Measurements from ENCODE around the gene ELAVL3.
"Not testable (repeated sequence)": the region's sequence is repeated elsewhere in the genome, so short reads cannot be mapped to it uniquely, and the experiment has no call there.

The ELAVL3 gene

GRCh38 chr19:11455233-11455554 is 25.7 kb downstream of the ELAVL3 start:
- not testable (repeated sequence) for H3K4me2 ChIP-seq (ENCODE audit: low read length, poor library complexity, severe bottlenecking); H2AK5ac ChIP-seq (ENCODE audit: low read length, severe bottlenecking); DNase-seq; H2BK5ac ChIP-seq (ENCODE audit: low read depth, low read length, poor library complexity, severe bottlenecking); H3K27ac ChIP-seq (ENCODE audit: low read length, poor library complexity, severe bottlenecking); H4K91ac ChIP-seq (ENCODE audit: low read length); H3K4me3 ChIP-seq (ENCODE audit: insufficient read depth in 1 of 2, low read depth in 1 of 2, low read length in 2 of 2); H3K4ac ChIP-seq (ENCODE audit: low read depth in 1 of 2, low read length in 2 of 2); H3K18ac ChIP-seq (ENCODE audit: low read depth in 1 of 2, low read length in 2 of 2); H2BK15ac ChIP-seq (ENCODE audit: low read depth, poor library complexity, severe bottlenecking); H3K79me1 ChIP-seq (replicated peaks; ENCODE audit: low read length, poor library complexity, severe bottlenecking); H3K9me3 ChIP-seq (ENCODE audit: control insufficient read depth, low read length); H3K9ac ChIP-seq (ENCODE audit: low read length); H4K8ac ChIP-seq (ENCODE audit: low read length); H2BK120ac ChIP-seq (ENCODE audit: low read depth, low read length); H2AFZ ChIP-seq (ENCODE audit: low read depth, low read length); H3K23ac ChIP-seq (ENCODE audit: low read length in 2 of 2); H2BK12ac ChIP-seq (ENCODE audit: low read length in 2 of 2); H3K14ac ChIP-seq (ENCODE audit: low read length in 2 of 2)
- Histone ChIP-seq H3K36me3 (ENCODE audit: control insufficient read depth in 1 of 2, insufficient read depth in 2 of 2, low read depth in 1 of 2, low read length in 2 of 2) (peaks cover 3 to 13% of the 10 kb centered on the region in 2 experiments), H3K27me3 (ENCODE audit: control insufficient read depth in 1 of 2, insufficient read depth in 1 of 2, low read length in 2 of 2) (peaks cover 4 to 13% of the 10 kb centered on the region in 2 experiments), H3K4me1 (ENCODE audit: control insufficient read depth, insufficient read depth, low read depth, low read length) (peaks cover 13% of the 10 kb centered on the region)
- 95% methylated on average over 9 of the region's 9 CpGs for WGBS

- Histone ChIP-seq H3K9me3 (ENCODE audit: control insufficient read depth, low read length) (no peaks in the 10 kb centered on the region), H2BK5ac (ENCODE audit: low read depth, low read length, poor library complexity, severe bottlenecking) (no peak overlapping the region), H4K8ac (ENCODE audit: low read length) (no peak overlapping the region), H3K4me3 (ENCODE audit: insufficient read depth in 1 of 2, low read depth in 1 of 2, low read length in 2 of 2) (no peak overlapping the region), H3K9ac (ENCODE audit: low read length) (no peak overlapping the region), H3K4ac (ENCODE audit: low read depth in 1 of 2, low read length in 2 of 2) (no peak overlapping the region), H3K18ac (ENCODE audit: low read depth in 1 of 2, low read length in 2 of 2) (peak overlapping the region in 1 of 2 experiments; percentile 30), H3K23ac (ENCODE audit: low read length in 2 of 2) (no peak overlapping the region), H4K91ac (ENCODE audit: low read length) (peak overlapping the region; percentile 39), H3K79me1 (replicated peaks; ENCODE audit: low read length, poor library complexity, severe bottlenecking) (no peaks in the 10 kb centered on the region), H3K4me2 (ENCODE audit: low read length, poor library complexity, severe bottlenecking) (no peak overlapping the region), H2BK12ac (ENCODE audit: low read length in 2 of 2) (peak overlapping the region in 1 of 2 experiments; percentile 49), H3K36me3 (ENCODE audit: control insufficient read depth in 1 of 2, insufficient read depth in 2 of 2, low read depth in 1 of 2, low read length in 2 of 2) (peaks cover 11 to 27% of the 10 kb centered on the region in 2 experiments), H3K27ac (ENCODE audit: low read length, poor library complexity, severe bottlenecking) (no peak overlapping the region), H3K27me3 (ENCODE audit: control insufficient read depth in 1 of 2, insufficient read depth in 1 of 2, low read length in 2 of 2) (peaks cover 4 to 13% of the 10 kb centered on the region in 2 experiments), H2BK15ac (ENCODE audit: low read depth, poor library complexity, severe bottlenecking) (peak overlapping the region; percentile 17), H3K14ac (ENCODE audit: low read length in 2 of 2) (no peak overlapping the region), H2AFZ (ENCODE audit: low read depth, low read length) (no peak overlapping the region), H2AK5ac (ENCODE audit: low read length, severe bottlenecking) (no peak overlapping the region), H2BK120ac (ENCODE audit: low read depth, low read length) (no peak overlapping the region), H3K4me1 (ENCODE audit: control insufficient read depth, insufficient read depth, low read depth, low read length) (peaks cover 13% of the 10 kb centered on the region)
- 75% methylated on average over 18 of the region's 27 CpGs for WGBS
- no peak for DNase-seq
Observed at GRCh38 chr19:11453468-11454341, 27.1 kb downstream of the ELAVL3 start.

- Histone ChIP-seq H3K36me3 (ENCODE audit: control insufficient read depth in 1 of 2, insufficient read depth in 2 of 2, low read depth in 1 of 2, low read length in 2 of 2) (peaks cover 20 to 37% of the 10 kb centered on the region in 2 experiments), H2BK12ac (ENCODE audit: low read length in 2 of 2) (no peak overlapping the region), H3K27me3 (ENCODE audit: control insufficient read depth in 1 of 2, insufficient read depth in 1 of 2, low read length in 2 of 2) (peaks cover 0 to 7% of the 10 kb centered on the region in 2 experiments), H3K27ac (ENCODE audit: low read length, poor library complexity, severe bottlenecking) (no peak overlapping the region), H4K91ac (ENCODE audit: low read length) (peak overlapping the region; percentile 39), H3K79me1 (replicated peaks; ENCODE audit: low read length, poor library complexity, severe bottlenecking) (peaks cover 4% of the 10 kb centered on the region), H3K9ac (ENCODE audit: low read length) (no peak overlapping the region), H4K8ac (ENCODE audit: low read length) (peak overlapping the region; percentile 45), H3K23ac (ENCODE audit: low read length in 2 of 2) (no peak overlapping the region), H2BK5ac (ENCODE audit: low read depth, low read length, poor library complexity, severe bottlenecking) (no peak overlapping the region), H3K4me1 (ENCODE audit: control insufficient read depth, insufficient read depth, low read depth, low read length) (peaks cover 11% of the 10 kb centered on the region), H2BK120ac (ENCODE audit: low read depth, low read length) (no peak overlapping the region), H3K18ac (ENCODE audit: low read depth in 1 of 2, low read length in 2 of 2) (peak overlapping the region in 1 of 2 experiments; percentile 4), H2AFZ (ENCODE audit: low read depth, low read length) (peak overlapping the region; percentile 19), H2AK5ac (ENCODE audit: low read length, severe bottlenecking) (no peak overlapping the region), H3K4ac (ENCODE audit: low read depth in 1 of 2, low read length in 2 of 2) (peak overlapping the region in 1 of 2 experiments; percentile 39), H3K4me3 (ENCODE audit: insufficient read depth in 1 of 2, low read depth in 1 of 2, low read length in 2 of 2) (no peak overlapping the region), H3K14ac (ENCODE audit: low read length in 2 of 2) (no peak overlapping the region), H3K9me3 (ENCODE audit: control insufficient read depth, low read length) (no peaks in the 10 kb centered on the region), H3K4me2 (ENCODE audit: low read length, poor library complexity, severe bottlenecking) (no peak overlapping the region), H2BK15ac (ENCODE audit: low read depth, poor library complexity, severe bottlenecking) (peak overlapping the region; percentile 57)
- no peak for DNase-seq
- WGBS: 86% methylated on average over 32 of the region's 33 CpGs
Observed at GRCh38 chr19:11452620-11453310, 28.1 kb downstream of the ELAVL3 start.

Data from mesenchymal stem cell (in vitro differentiated cells and primary cell).